GM21367 (cell line): ENCODE data around the gene GLB1L3.
"Not testable (repeated sequence)": the region's sequence is repeated elsewhere in the genome, so short reads cannot be mapped to it uniquely, and the experiment has no call there.

Source experiments
- ATAC-seq: cut with Tn5 transposase; IDR thresholded peaks from one replicate; pipeline ENCODE4 v1.9.1; 2021; ENCODE audit not compliant: unreplicated experiment

GLB1L3 gene

GRCh38 chr11:134250675-134251074, 25.5 kb upstream of the GLB1L3 start:
- ATAC-seq = no peak

GRCh38 chr11:134252346-134253187, 23.6 kb upstream of the GLB1L3 start:
- ATAC-seq = peak; percentile 26

- peak; percentile 99 for ATAC-seq
Observed at GRCh38 chr11:134253188-134253993, 22.8 kb upstream of the GLB1L3 start, which contains the start of the genes ACAD8 and THYN1. Gene ACAD8, plus strand, starts transcription at chr11:134253568. Its CDS starts 33 bp downstream, at chr11:134253601. Gene THYN1, minus strand, starts transcription at chr11:134253352. Its CDS starts 470 bp downstream, at chr11:134252882.

- no peak for ATAC-seq
Observed at GRCh38 chr11:134254433-134255183, 21.6 kb upstream of the GLB1L3 start.

- not testable (repeated sequence) for ATAC-seq
Observed at GRCh38 chr11:134255184-134255561, 21.0 kb upstream of the GLB1L3 start.

GRCh38 chr11:134257101-134257500, 19.1 kb upstream of the GLB1L3 start:
- no peak for ATAC-seq

- no peak for ATAC-seq
Observed at GRCh38 chr11:134258577-134258976, 17.6 kb upstream of the GLB1L3 start.

GRCh38 chr11:134260503-134260902, 15.7 kb upstream of the GLB1L3 start:
- ATAC-seq = no peak

GRCh38 chr11:134260983-134261382, 15.2 kb upstream of the GLB1L3 start:
- ATAC-seq = no peak

- ATAC-seq = no peak
Observed at GRCh38 chr11:134261626-134262488, 14.3 kb upstream of the GLB1L3 start.

GRCh38 chr11:134264966-134265764, 11.0 kb upstream of the GLB1L3 start:
- ATAC-seq = no peak

GRCh38 chr11:134266440-134266839, 9.7 kb upstream of the GLB1L3 start:
- no peak for ATAC-seq

GRCh38 chr11:134266841-134267251, 9.3 kb upstream of the GLB1L3 start:
- no peak for ATAC-seq

- ATAC-seq = no peak
Observed at GRCh38 chr11:134267461-134267860, 8.7 kb upstream of the GLB1L3 start.

GRCh38 chr11:134267966-134268365, 8.2 kb upstream of the GLB1L3 start:
- ATAC-seq = no peak

GRCh38 chr11:134270250-134270714, 5.9 kb upstream of the GLB1L3 start:
- no peak for ATAC-seq

GRCh38 chr11:134271978-134272377, 4.2 kb upstream of the GLB1L3 start:
- ATAC-seq = no peak

- ATAC-seq = no peak
Observed at GRCh38 chr11:134272381-134273316, 3.5 kb upstream of the GLB1L3 start.
